Iris pigment epithelial cell (primary cell): ENCODE data around the gene SLC19A3.
"Not testable (repeated sequence)": the region's sequence is repeated elsewhere in the genome, so short reads cannot be mapped to it uniquely, and the experiment has no call there.

Experiments
- DNase-seq: peaks from one replicate; pipeline ENCODE4 v3.0.0-alpha.2; 2011; ENCODE audit warnings: low read depth

The SLC19A3 gene

GRCh38 chr2:227717687-227718567, at the start of gene SLC19A3:
Gene SLC19A3 (minus strand): TSS chr2:227718028. CDS start chr2:227702318, 15,710 bp downstream.
- peak; percentile 80 for DNase-seq

GRCh38 chr2:227766373-227766883, 48.6 kb upstream of the SLC19A3 start:
- DNase-seq = peak; percentile 64

GRCh38 chr2:227765788-227766372, 48.1 kb upstream of the SLC19A3 start:
- DNase-seq = no peak

GRCh38 chr2:227761740-227762476, 44.1 kb upstream of the SLC19A3 start:
- no peak for DNase-seq

GRCh38 chr2:227759411-227760118, 41.7 kb upstream of the SLC19A3 start:
- peak; percentile 56 for DNase-seq

GRCh38 chr2:227756261-227756660, 38.4 kb upstream of the SLC19A3 start:
- DNase-seq = not testable (repeated sequence)

GRCh38 chr2:227748079-227748478, 30.3 kb upstream of the SLC19A3 start:
- DNase-seq = no peak

- DNase-seq = no peak
Observed at GRCh38 chr2:227745594-227745993, 27.8 kb upstream of the SLC19A3 start, which contains the start of gene SCYGR8. Gene SCYGR8 (plus strand): TSS chr2:227745894. CDS start chr2:227745894, 0 bp downstream.

- DNase-seq = not testable (repeated sequence)
Observed at GRCh38 chr2:227740705-227741104, 22.9 kb upstream of the SLC19A3 start.

GRCh38 chr2:227739351-227739750, 21.5 kb upstream of the SLC19A3 start:
- no peak for DNase-seq

- DNase-seq = no peak
Observed at GRCh38 chr2:227728035-227728434, 10.2 kb upstream of the SLC19A3 start, which contains the start of gene SCYGR7. Gene SCYGR7 (plus strand): TSS chr2:227728335. CDS start chr2:227728335, 0 bp downstream.

GRCh38 chr2:227724394-227725039, 6.7 kb upstream of the SLC19A3 start, which contains the start of gene SCYGR6:
Gene SCYGR6 (minus strand): TSS chr2:227724757. CDS start chr2:227724757, 0 bp downstream.
- DNase-seq = no peak

GRCh38 chr2:227722821-227723220, 5.0 kb upstream of the SLC19A3 start:
- DNase-seq = not testable (repeated sequence)

GRCh38 chr2:227720680-227721079, 2.9 kb upstream of the SLC19A3 start:
- no peak for DNase-seq

GRCh38 chr2:227719641-227720040, 1.8 kb upstream of the SLC19A3 start:
- DNase-seq = no peak

GRCh38 chr2:227716501-227716900, 1.3 kb downstream of the SLC19A3 start:
- DNase-seq = no peak

- no peak for DNase-seq
Observed at GRCh38 chr2:227713291-227713690, 4.5 kb downstream of the SLC19A3 start.

- no peak for DNase-seq
Observed at GRCh38 chr2:227710986-227711385, 6.8 kb downstream of the SLC19A3 start.

GRCh38 chr2:227707390-227707789, 10.4 kb downstream of the SLC19A3 start:
- DNase-seq = no peak

GRCh38 chr2:227706859-227707258, 11.0 kb downstream of the SLC19A3 start:
- no peak for DNase-seq

GRCh38 chr2:227703961-227704360, 13.9 kb downstream of the SLC19A3 start:
- DNase-seq = peak; percentile 66
